Endothelial cell of umbilical vein (primary cell): ENCODE measurements around the gene TNRC6B. TPM values are rescaled to one million over a fixed set of nuclear protein-coding genes. Genes with fewer than 3 reads are reported as not detected.

ENCODE experiments used
- BruUV-seq: library from RNA; stranded (reverse); fragments of 400-500 nt; replicated peaks from 2 replicates; lab custom pipeline; 2021; lab: Mats Ljungman, UMichigan
- CTCF ChIA-PET: fragments of 300-600, 350-600 bp; sonication (Branson Sonifier 250); formaldehyde crosslinking; loops from one replicate; lab custom pipeline; 2021; ENCODE audit warnings: antibody characterized with exemption, inconsistent platforms; lab: Charles Lee
- POLR2A ChIA-PET: fragments of 300-600, 350-600 bp; sonication (Branson Sonifier 250); formaldehyde crosslinking; loops from one replicate; lab custom pipeline; 2021; ENCODE audit warnings: antibody characterized with exemption, inconsistent platforms; lab: Charles Lee
- DNase-seq: peaks from one replicate; pipeline ENCODE4 v3.0.0-alpha.2; 2011; ENCODE audit warnings: low read depth, low spot score
- FAIRE-seq: peaks from 2 replicates; lab custom pipeline; 2011; peaks lifted over from hg19 to GRCh38; lab: Jason Lieb, UNC
- H2AFZ ChIP-seq: 2 replicates; pipeline ENCODE4 v1.6.0; 2012; ENCODE audit warnings: low read depth, low read length, control low read depth, inconsistent platforms
- H3K27ac ChIP-seq: 2 replicates; pipeline ENCODE4 v1.5.1; 2011; ENCODE audit warnings: low read depth, mild to moderate bottlenecking, control low read depth, low read length, moderate library complexity; ENCODE audit not compliant: insufficient read depth
- H3K27me3 ChIP-seq, 2 experiments: 2 replicates each; pipeline versions ENCODE4 v1.6.0 to v1.6.1; 2011; ENCODE audit warnings: low read length in 2 of 2, mixed read lengths in 1 of 2; ENCODE audit not compliant: control insufficient read depth in 2 of 2, insufficient read depth in 2 of 2
- H3K36me3 ChIP-seq, 2 experiments: 2 replicates in 1 of 2; 3 replicates in 1 of 2; pipeline ENCODE4 v1.5.1; 2011; ENCODE audit warnings: low read length in 2 of 2, mild to moderate bottlenecking in 1 of 2, moderate library complexity in 1 of 2; ENCODE audit not compliant: control insufficient read depth in 2 of 2, insufficient read depth in 2 of 2; ENCODE audit errors: extremely low read depth in 1 of 2
- H3K4me1 ChIP-seq: 3 replicates; pipeline ENCODE4 v1.5.1; 2011; ENCODE audit warnings: mild to moderate bottlenecking, low read length; ENCODE audit not compliant: control insufficient read depth, insufficient read depth; ENCODE audit errors: extremely low read depth
- H3K4me2 ChIP-seq: 2 replicates; pipeline ENCODE4 v1.6.1; 2011; ENCODE audit warnings: low read length, control low read depth, mixed read lengths; ENCODE audit not compliant: insufficient read depth
- H3K4me3 ChIP-seq, 3 experiments: fragments of 200-600 bp in 1 of 3; sonication (generic), shearing (Covaris generic) in 1 of 3; replicated peaks in 1 of 3; 2 replicates each; pipeline ENCODE4 v1.5.1; 2011 to 2016; ENCODE audit warnings: control low read depth in 3 of 3, low read length in 3 of 3, mild to moderate bottlenecking in 2 of 3, inconsistent platforms in 1 of 3, low read depth in 1 of 3, moderate library complexity in 1 of 3; ENCODE audit not compliant: insufficient read depth in 1 of 3
- H3K79me2 ChIP-seq: 2 replicates; pipeline ENCODE4 v1.6.0; 2012; ENCODE audit warnings: low read length, inconsistent platforms; ENCODE audit not compliant: control insufficient read depth, insufficient read depth
- H3K9ac ChIP-seq: replicated peaks from 2 replicates; pipeline ENCODE3; 2011; ENCODE audit warnings: low read length, control low read depth; ENCODE audit not compliant: insufficient read depth; ENCODE audit errors: extremely low read depth
- H3K9me1 ChIP-seq: replicated peaks from 3 replicates; pipeline ENCODE4 v1.6.0; 2011; ENCODE audit warnings: mild to moderate bottlenecking, low read length; ENCODE audit not compliant: control insufficient read depth, insufficient read depth; ENCODE audit errors: extremely low read depth
- H3K9me3 ChIP-seq: replicated peaks from 2 replicates; pipeline ENCODE4 v1.5.1; 2012; ENCODE audit warnings: low read length, inconsistent platforms; ENCODE audit not compliant: control insufficient read depth, insufficient read depth
- H4K20me1 ChIP-seq: replicated peaks from 2 replicates; pipeline ENCODE3; 2011; ENCODE audit warnings: mild to moderate bottlenecking, low read length; ENCODE audit not compliant: control insufficient read depth, insufficient read depth; ENCODE audit errors: extremely low read depth
- EZH2 ChIP-seq: IDR thresholded peaks from 2 replicates; pipeline ENCODE4 v1.6.1; 2012; ENCODE audit warnings: borderline replicate concordance, low read depth, mild to moderate bottlenecking, moderate library complexity, low read length, inconsistent platforms; ENCODE audit not compliant: severe bottlenecking
- FOS ChIP-seq: IDR thresholded peaks from 2 replicates; pipeline ENCODE4 v1.6.1; 2011; ENCODE audit warnings: mild to moderate bottlenecking, low read length, moderate library complexity, borderline replicate concordance; ENCODE audit not compliant: insufficient read depth
- GATA2 ChIP-seq: IDR thresholded peaks from 2 replicates; pipeline ENCODE4 v1.7.0; 2011; ENCODE audit warnings: low read depth, mild to moderate bottlenecking, moderate library complexity, mixed read lengths, low read length; ENCODE audit not compliant: insufficient read length, insufficient read depth
- JUN ChIP-seq: IDR thresholded peaks from 2 replicates; pipeline ENCODE4 v1.6.1; 2011; ENCODE audit warnings: borderline replicate concordance, low read depth; ENCODE audit not compliant: insufficient read length, insufficient read depth
- MYC ChIP-seq: IDR thresholded peaks from one replicate; pipeline ENCODE4 v1.6.1; 2011; ENCODE audit warnings: mild to moderate bottlenecking, low read depth, low read length
- POLR2A ChIP-seq: IDR thresholded peaks from 2 replicates; pipeline ENCODE4 v1.6.1; 2012; ENCODE audit warnings: low read depth, mild to moderate bottlenecking, control low read depth, low read length
- POLR2AphosphoS5 ChIP-seq: IDR thresholded peaks from 2 replicates; pipeline ENCODE4 v1.6.1; 2012; ENCODE audit warnings: low read depth, mild to moderate bottlenecking, control low read depth, low read length, moderate library complexity; ENCODE audit not compliant: insufficient read depth
- dilution Hi-C: fragments of 300-500 bp; cut with MboI; formaldehyde crosslinking; loops from one replicate; pipeline ENCODE4 v1.15.0; 2019; ENCODE audit warnings: low sequenced_read_pairs; ENCODE audit not compliant: extremely low pct_ligation_motif_present
- intact Hi-C: fragments of 100-400 bp; cut with micrococcal nuclease; formaldehyde crosslinking; loops from one replicate; pipeline ENCODE4 v1.10.0; 2022
- polyA plus RNA-seq, 4 experiments: library from polyadenylated mRNA; depleted of rRNA in 3 of 4; stranded (reverse) in 3 of 4; unstranded in 1 of 4; fragments of >200 nt; gene quantifications; 2 replicates each; pipeline versions ENCODE4 v1.2.1 to v1.2.3, GENCODE V29; 2011 to 2012; ENCODE audit warnings: missing spikeins in 1 of 4
- total RNA-seq: library from RNA; stranded (reverse); gene quantifications from 2 replicates; pipeline ENCODE4 v1.2.3, GENCODE V29; 2021

Gene TNRC6B
- total and polyA plus RNA-seq, 2 donors (not counting 3 experiments of a cell fraction or from before 2014, with no cell fraction given), result 10.6 to 37.2 TPM

- TF ChIP-seq POLR2AphosphoS5 (no peak), FOS (no peak), POLR2A (no peak), MYC (no peak), GATA2 (no peak), JUN (no peak), EZH2 (no peak)
- Histone ChIP-seq H2AFZ (no peak overlapping the region), H3K36me3 (peaks cover 0 to 2% of the 10 kb centered on the region in 2 experiments), H3K79me2 (no peaks in the 10 kb centered on the region), H3K27me3 (no peaks in the 10 kb centered on the region), H3K4me1 (peaks cover 16% of the 10 kb centered on the region), H3K9ac (no peak overlapping the region), H3K4me3 (no peak overlapping the region), H3K9me1 (no peaks in the 10 kb centered on the region), H3K9me3 (no peaks in the 10 kb centered on the region), H3K4me2 (no peak overlapping the region), H3K27ac (no peak overlapping the region), H4K20me1 (no peaks in the 10 kb centered on the region)
- CTCF ChIA-PET, result no interaction called here
- POLR2A ChIA-PET, result no interaction called here
- no peak for DNase-seq
- dilution Hi-C loops (no loop called here), intact Hi-C loops (no loop called here)
- no TSS peak for BruUV-seq
- FAIRE-seq, result no peak
These were observed 154.0 kb downstream of the TNRC6B start for GRCh38 chr22:40331706-40332105.

- BruUV-seq, result no TSS peak
- H3K4me3 ChIP-seq, result no peak overlapping the region
- H3K27ac ChIP-seq, result no peak overlapping the region
- ChIA-PET CTCF (no interaction called here), POLR2A (no interaction called here)
- dilution Hi-C loops (no loop called here), intact Hi-C loops (no loop called here)
- H2AFZ ChIP-seq, result no peak overlapping the region
- H4K20me1 ChIP-seq, result no peaks in the 10 kb centered on the region
- peaks cover 9% of the 10 kb centered on the region for H3K4me1 ChIP-seq
- no peaks in the 10 kb centered on the region for H3K9me3 ChIP-seq
- H3K79me2 ChIP-seq, result no peaks in the 10 kb centered on the region
- no peak overlapping the region for H3K9ac ChIP-seq
- no peak overlapping the region for H3K4me2 ChIP-seq
- H3K9me1 ChIP-seq, result no peaks in the 10 kb centered on the region
- FAIRE-seq (no peak), DNase-seq (no peak)
- TF ChIP-seq GATA2, result peak; percentile 28
- no peak for TF ChIP-seq POLR2AphosphoS5
- H3K36me3 ChIP-seq, result peaks cover 0 to 2% of the 10 kb centered on the region in 2 experiments
- no peaks in the 10 kb centered on the region for H3K27me3 ChIP-seq
These were observed 154.6 kb downstream of the TNRC6B start for GRCh38 chr22:40332319-40332781.
